Activated naive CD4-positive, alpha-beta T cell treated with anti-CD3 and anti-CD28 coated beads, Interleukin-2, amount 50 U/mL, for 72 hours (primary cell): ENCODE results near the gene MEA1. TPM values are rescaled to one million over a fixed set of nuclear protein-coding genes. Genes with fewer than 3 reads are reported as not detected.

Experiments used
- ATAC-seq, 2 donors: fragments of 150-1000 bp; cut with Tn5 transposase; 2 replicates each; pipeline ENCODE4 v1.10.0; 2021; ENCODE audit warnings: mild to moderate bottlenecking in 2 of 2, moderate library complexity in 2 of 2
- DNase-seq, 2 donors: peaks; one replicate each; pipeline ENCODE4 v3.0.0; 2021 to 2022; ENCODE audit warnings: low spot score in 2 of 2
- H3K27ac Mint-ChIP-seq, 2 donors: one replicate each; pipeline ENCODE4 v1.8.0; 2022; ENCODE audit warnings: mild to moderate bottlenecking in 2 of 2, mixed read lengths in 2 of 2
- H3K36me3 Mint-ChIP-seq, 2 donors: one replicate each; pipeline ENCODE4 v1.8.0; 2022; ENCODE audit warnings: mixed read lengths in 2 of 2
- H3K9me3 Mint-ChIP-seq, 2 donors: one replicate each; pipeline ENCODE4 v1.8.0; 2022; ENCODE audit warnings: mixed read lengths in 2 of 2
- total RNA-seq, 2 donors: library from RNA; stranded (reverse); gene quantifications; one replicate each; pipeline ENCODE4 v1.2.3, GENCODE V29; 2022

Gene MEA1
- total RNA-seq, 2 donors from 2014 or later: 79.4 to 83.6 TPM

GRCh38 chr6:42989923-42990322 is 23.8 kb downstream of the MEA1 start:
- DNase-seq (no peak), ATAC-seq (no peak)
- Mint-ChIP-seq H3K9me3 (no peaks in the 10 kb centered on the region), H3K36me3 (peaks cover 7 to 11% of the 10 kb centered on the region in 2 donors), H3K27ac (peak overlapping the region in 1 of 2 donors; percentile 57)

DNA sequence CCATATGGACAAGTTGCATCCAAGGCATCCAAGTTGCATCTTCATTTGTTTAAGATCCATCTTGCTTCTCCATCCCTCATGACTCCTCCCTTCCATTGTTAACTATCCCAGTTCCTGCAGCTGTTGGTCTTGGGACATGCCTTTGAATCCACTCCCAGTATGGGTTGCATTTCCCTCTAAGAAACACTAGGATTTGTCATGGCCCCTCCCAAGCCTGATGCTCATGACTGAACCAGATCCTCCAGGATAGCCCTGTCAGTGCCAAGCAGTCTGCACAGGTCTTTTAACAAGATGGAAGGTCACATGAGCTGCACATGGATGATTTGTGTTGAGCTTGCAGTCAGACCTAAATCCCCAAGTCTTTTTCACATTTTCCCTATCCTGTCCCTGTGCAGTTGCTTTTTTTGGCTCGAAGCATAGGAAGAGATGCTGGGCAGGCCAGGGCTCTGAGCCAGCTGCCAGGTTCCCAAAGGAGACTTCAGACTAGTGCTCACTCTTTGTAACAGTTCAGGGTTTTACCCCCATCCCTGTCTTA is 25.2 kb downstream of the MEA1 start:
- no peak for ATAC-seq
- H3K9me3 Mint-ChIP-seq: no peaks in the 10 kb centered on the region
- H3K27ac Mint-ChIP-seq: peak overlapping the region; percentile 4 to 50

GRCh38 chr6:42987533-42988451 is 26.0 kb downstream of the MEA1 start:
- Mint-ChIP-seq H3K36me3 (peaks cover 13% of the 10 kb centered on the region in 2 donors), H3K9me3 (no peaks in the 10 kb centered on the region), H3K27ac (peak overlapping the region; percentile 4 to 92)
- DNase-seq: no peak
- no peak for ATAC-seq

More for the DNA sequence above, 25.2 kb downstream of the MEA1 start:
- H3K36me3 Mint-ChIP-seq: peaks cover 13% of the 10 kb centered on the region in 2 donors
- DNase-seq: no peak

DNA sequence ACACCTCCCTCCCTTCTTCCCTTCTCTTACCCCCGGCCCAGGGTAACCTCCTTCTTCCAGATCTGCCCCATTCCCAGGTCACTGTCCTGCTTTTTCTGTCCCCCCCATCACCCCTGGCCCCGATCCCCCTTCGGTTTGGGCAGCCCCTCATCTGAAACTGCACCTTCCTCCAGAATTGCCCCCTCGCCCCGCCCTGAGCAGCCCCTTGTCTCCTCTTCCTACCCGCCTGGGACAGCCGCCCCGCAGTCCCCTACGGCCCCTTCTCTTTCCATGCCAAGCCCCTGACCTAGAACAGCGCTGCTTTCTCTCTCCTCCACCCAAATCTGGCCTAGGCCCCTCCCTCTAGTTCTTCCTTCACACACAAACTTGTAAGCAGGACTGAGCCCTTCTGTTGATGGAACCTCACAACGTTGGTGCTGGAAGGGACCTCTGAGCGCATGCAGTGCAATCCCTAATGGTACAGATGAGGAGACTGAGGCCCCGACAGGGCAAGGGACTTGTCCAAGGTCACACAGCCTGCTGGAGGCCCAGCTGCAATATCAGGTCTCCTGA is 28.7 kb downstream of the MEA1 start:
- H3K27ac Mint-ChIP-seq: peak overlapping the region; percentile 92 to 98

DNA sequence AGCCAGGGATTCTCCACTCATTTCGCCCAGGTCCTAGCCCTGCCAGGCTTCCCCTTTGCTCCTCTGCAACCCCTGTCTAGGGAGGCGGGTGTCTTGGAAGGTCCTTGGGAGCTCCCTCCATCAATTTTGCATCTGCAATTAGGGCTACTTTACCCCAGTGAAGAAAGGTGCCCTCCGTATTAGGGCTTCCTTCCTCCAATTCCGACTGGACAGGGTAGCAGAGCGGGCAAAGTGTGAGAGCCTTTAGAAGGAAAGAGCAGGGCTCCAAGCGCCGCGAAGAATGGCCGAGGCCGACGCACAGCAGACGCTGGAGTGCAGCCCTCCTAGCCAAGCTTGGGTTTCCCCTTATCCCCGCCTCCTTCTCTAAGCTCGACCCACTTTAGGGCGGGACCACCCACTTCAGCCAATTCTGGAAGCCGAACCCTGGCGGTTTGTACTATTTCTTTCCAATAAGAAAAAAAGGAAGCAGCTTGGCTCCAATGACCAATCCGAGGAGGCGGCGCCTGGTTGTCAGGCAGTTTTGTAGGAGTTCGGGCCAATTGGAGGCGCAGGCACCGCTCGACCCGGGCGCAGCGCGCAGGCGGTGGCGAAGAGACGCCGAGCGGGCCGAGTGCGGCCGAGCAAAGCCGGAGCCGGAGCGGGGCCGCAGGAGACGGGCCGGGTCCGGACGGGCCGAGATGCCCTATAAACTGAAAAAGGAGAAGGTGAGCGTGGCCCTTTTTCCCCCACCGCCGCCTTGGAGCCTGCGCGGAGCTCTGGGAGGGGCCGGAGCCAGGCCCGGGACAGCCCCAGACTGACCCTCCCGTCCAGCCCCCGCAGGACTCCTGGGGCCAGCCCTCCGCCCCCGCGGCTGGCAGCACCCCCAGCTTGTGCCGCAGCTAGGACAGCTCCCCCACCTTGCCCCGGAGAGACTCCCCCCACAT is 29.5 kb downstream of the MEA1 start, which contains the start of gene PPP2R5D:
TSS of gene PPP2R5D (plus strand) at position 570 of the 923 bp plus-strand sequence. CDS start at position 678, 108 bp downstream.
- Mint-ChIP-seq H3K27ac (peak within 1 kb of the TSS; percentile 92 to 98), H3K9me3 (no peaks in the 10 kb centered on the region), H3K36me3 (peaks cover 13% of the 10 kb centered on the region in 2 donors)
- peak; percentile 85 to 94 for ATAC-seq
- DNase-seq: peak; percentile 94 to 97

More for the DNA sequence above, 28.7 kb downstream of the MEA1 start:
- ATAC-seq (no peak), DNase-seq (peak in 1 of 2 donors; percentile 20)
- Mint-ChIP-seq H3K9me3 (no peaks in the 10 kb centered on the region), H3K36me3 (peaks cover 13% of the 10 kb centered on the region in 2 donors)

GRCh38 chr6:42981836-42982235 is 31.9 kb downstream of the MEA1 start:
- H3K36me3 Mint-ChIP-seq: peaks cover 18 to 22% of the 10 kb centered on the region in 2 donors
- peak overlapping the region in 1 of 2 donors; percentile 1 for H3K27ac Mint-ChIP-seq
- no peak for ATAC-seq
- no peak for DNase-seq
- no peaks in the 10 kb centered on the region for H3K9me3 Mint-ChIP-seq

- Mint-ChIP-seq H3K36me3 (peaks cover 11 to 16% of the 10 kb centered on the region in 2 donors), H3K9me3 (no peaks in the 10 kb centered on the region)
- peak; percentile 34 to 50 for ATAC-seq
These were observed 34.1 kb downstream of the MEA1 start for GRCh38 chr6:42979523-42980177.

DNA sequence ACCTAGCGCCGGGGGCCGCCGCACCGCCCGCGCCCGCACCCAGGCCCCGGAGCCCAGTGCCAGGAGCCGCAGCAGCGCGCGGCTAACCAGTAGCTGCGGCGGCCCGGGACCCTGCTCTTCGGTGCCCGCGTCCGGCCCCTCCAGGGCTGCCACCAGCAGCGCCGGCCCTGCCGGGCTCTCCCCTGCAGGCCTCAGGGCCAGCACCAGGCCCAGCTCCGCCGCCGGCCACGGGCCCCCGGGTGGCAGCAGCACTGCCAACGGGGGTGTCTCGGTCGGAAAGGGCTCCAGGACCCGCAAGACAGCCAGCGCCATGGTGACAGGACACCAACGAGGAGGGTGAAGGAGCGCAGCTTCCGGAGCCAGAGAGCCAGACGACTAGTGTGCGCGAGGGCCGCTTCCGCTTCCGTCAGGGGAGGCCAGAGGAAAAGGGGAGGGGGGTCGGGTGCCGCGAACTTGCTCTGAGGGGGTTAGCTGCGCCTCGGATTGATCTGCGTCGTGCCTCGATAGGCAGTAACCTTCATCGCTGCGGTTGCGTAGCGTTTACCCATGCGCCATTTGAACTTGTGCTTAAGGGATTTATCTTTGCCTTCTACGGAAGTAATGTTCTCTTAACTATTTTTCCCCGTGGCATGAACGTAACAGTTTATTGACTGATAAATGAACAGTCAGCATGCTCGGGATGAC is 34.8 kb downstream of the MEA1 start, which contains the start of gene PEX6:
TSS of gene PEX6 (minus strand) at position 343 of the 684 bp plus-strand sequence. CDS start at position 312, 31 bp downstream.
- peak; percentile 89 to 91 for DNase-seq
- Mint-ChIP-seq H3K36me3 (peaks cover 9 to 16% of the 10 kb centered on the region in 2 donors), H3K27ac (peak within 1 kb of the TSS; percentile 90 to 93), H3K9me3 (no peaks in the 10 kb centered on the region)
- peak; percentile 92 to 95 for ATAC-seq

More at GRCh38 chr6:42979523-42980177, 34.1 kb downstream of the MEA1 start:
- DNase-seq: no peak
- peak overlapping the region; percentile 90 to 93 for H3K27ac Mint-ChIP-seq

- H3K36me3 Mint-ChIP-seq: peaks cover 5 to 16% of the 10 kb centered on the region in 2 donors
- H3K9me3 Mint-ChIP-seq: no peaks in the 10 kb centered on the region
- peak in 1 of 2 donors; percentile 12 for ATAC-seq
- H3K27ac Mint-ChIP-seq: peak overlapping the region; percentile 90 to 92
- DNase-seq: peak in 1 of 2 donors; percentile 60
These were observed 35.3 kb downstream of the MEA1 start for GRCh38 chr6:42978487-42978838.

GRCh38 chr6:42974919-42975505 is 38.7 kb downstream of the MEA1 start:
- Mint-ChIP-seq H3K27ac (peak overlapping the region; percentile 41 to 44), H3K36me3 (peaks cover 5 to 22% of the 10 kb centered on the region in 2 donors), H3K9me3 (no peaks in the 10 kb centered on the region)
- ATAC-seq (no peak), DNase-seq (no peak)

DNA sequence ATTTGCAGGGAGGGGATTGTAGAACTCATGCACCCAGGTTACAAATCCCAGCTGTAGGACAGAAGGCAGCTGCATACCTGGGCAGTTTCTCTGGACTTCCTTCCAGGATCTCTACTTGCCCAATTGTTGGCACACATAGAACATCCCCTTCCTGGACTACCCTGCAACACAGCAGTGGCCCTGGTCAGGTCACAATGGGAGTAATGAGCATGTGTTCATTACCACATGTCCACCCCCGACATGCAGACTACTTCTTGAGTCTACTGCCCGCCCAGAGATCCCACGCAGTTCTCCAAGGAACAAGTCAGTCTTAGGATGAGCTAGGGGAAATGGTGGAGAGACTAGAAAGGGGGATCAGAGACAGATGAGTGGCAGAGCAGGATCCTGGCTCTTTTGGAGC is 39.8 kb downstream of the MEA1 start:
- Mint-ChIP-seq H3K27ac (peak overlapping the region in 1 of 2 donors; percentile 60), H3K36me3 (peaks cover 5 to 22% of the 10 kb centered on the region in 2 donors), H3K9me3 (no peaks in the 10 kb centered on the region)
- ATAC-seq (no peak), DNase-seq (no peak)

- DNase-seq (no peak), ATAC-seq (no peak)
- Mint-ChIP-seq H3K9me3 (no peaks in the 10 kb centered on the region), H3K27ac (peak overlapping the region; percentile 11 to 70), H3K36me3 (peaks cover 0 to 13% of the 10 kb centered on the region in 2 donors)
These were observed 41.9 kb downstream of the MEA1 start for GRCh38 chr6:42971746-42972327.

DNA sequence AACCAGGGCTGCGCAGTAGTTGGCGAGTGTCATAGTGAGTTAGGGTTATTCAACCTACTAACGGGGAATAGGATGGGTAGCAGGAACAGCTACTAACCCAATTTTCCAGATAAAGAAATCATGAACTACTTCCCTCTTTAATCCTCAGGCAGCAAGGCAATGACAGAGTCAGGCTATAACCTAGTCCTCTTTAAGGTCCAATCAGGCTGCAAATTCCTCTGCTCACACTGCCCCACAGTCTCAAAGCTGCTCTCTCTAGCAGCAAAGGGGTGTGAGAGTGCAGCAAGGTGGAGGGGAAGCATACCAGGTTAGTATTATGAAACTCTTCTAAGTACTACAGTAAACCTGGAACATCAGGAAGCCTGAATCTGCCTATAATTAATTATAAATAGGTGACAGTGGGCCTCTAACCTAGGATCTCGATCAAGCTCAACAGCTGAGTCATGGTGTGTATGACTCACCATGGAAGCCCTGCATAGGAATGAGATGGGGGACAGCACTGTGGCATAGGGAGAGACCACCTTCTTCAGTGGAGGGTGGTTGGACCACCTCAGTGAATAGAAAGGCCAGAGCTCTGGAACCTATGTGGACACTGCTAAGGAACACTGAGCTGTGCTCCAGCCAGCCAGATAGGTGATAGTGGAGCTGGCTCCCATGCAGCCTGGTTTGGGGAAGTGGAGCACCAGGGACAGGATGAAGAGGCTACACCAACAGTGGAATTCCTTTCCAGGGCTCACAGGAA is 42.7 kb downstream of the MEA1 start:
- Mint-ChIP-seq H3K9me3 (no peaks in the 10 kb centered on the region), H3K36me3 (peaks cover 0 to 6% of the 10 kb centered on the region in 2 donors), H3K27ac (peak overlapping the region; percentile 11 to 50)
- ATAC-seq (peak; percentile 59 to 65), DNase-seq (no peak)

DNA sequence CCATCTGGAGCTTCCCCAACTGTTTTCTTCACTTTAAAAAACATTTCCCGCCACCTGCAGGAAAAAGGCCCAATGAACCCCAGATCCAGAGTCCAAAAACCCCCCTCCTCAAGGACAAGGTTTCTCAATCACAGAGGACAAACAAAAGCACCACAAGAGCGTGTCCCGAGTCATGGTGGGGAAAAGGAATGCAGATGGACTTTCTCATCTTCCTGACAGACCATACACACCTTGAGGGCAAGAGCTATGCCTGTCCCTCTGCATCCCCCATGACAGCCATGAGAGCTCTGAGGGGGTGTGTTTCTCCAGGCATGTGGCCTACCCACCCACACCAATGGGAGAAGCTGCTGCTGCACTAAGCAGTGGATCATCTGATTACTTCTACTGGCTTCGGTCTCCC is 43.8 kb downstream of the MEA1 start:
- ATAC-seq (no peak), DNase-seq (no peak)
- Mint-ChIP-seq H3K27ac (peak overlapping the region in 1 of 2 donors; percentile 65), H3K36me3 (peaks cover 0 to 6% of the 10 kb centered on the region in 2 donors), H3K9me3 (no peaks in the 10 kb centered on the region)
